NB4 (cell line): Measurements from ENCODE around the gene PTK6.

Source experiments
- MYC ChIP-seq: IDR thresholded peaks from 2 replicates; pipeline ENCODE4 v1.6.1; 2011; ENCODE audit warnings: low read depth, low read length
- POLR2A ChIP-seq: IDR thresholded peaks from 2 replicates; pipeline ENCODE4 v1.6.1; 2011; ENCODE audit warnings: mild to moderate bottlenecking; ENCODE audit not compliant: insufficient read length; ENCODE audit errors: extremely low read depth
- TF ChIP-seq, protein P1 (sequence below): IDR thresholded peaks from 2 replicates; pipeline ENCODE4 v1.6.1; 2011; ENCODE audit warnings: low read depth, low read length
- TF ChIP-seq, protein P2 (sequence below): IDR thresholded peaks from one replicate; pipeline ENCODE4 v1.5.1; 2012; ENCODE audit warnings: low read depth, low read length

GRCh38 chr20:63553933-63554290 is 16.7 kb upstream of the PTK6 start, which contains the start of gene FNDC11:
- TF ChIP-seq, protein P1, sequence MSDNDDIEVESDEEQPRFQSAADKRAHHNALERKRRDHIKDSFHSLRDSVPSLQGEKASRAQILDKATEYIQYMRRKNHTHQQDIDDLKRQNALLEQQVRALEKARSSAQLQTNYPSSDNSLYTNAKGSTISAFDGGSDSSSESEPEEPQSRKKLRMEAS, result no peak
- TF ChIP-seq, protein P2, sequence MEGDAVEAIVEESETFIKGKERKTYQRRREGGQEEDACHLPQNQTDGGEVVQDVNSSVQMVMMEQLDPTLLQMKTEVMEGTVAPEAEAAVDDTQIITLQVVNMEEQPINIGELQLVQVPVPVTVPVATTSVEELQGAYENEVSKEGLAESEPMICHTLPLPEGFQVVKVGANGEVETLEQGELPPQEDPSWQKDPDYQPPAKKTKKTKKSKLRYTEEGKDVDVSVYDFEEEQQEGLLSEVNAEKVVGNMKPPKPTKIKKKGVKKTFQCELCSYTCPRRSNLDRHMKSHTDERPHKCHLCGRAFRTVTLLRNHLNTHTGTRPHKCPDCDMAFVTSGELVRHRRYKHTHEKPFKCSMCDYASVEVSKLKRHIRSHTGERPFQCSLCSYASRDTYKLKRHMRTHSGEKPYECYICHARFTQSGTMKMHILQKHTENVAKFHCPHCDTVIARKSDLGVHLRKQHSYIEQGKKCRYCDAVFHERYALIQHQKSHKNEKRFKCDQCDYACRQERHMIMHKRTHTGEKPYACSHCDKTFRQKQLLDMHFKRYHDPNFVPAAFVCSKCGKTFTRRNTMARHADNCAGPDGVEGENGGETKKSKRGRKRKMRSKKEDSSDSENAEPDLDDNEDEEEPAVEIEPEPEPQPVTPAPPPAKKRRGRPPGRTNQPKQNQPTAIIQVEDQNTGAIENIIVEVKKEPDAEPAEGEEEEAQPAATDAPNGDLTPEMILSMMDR, result no peak
- TF ChIP-seq POLR2A, result no peak
- TF ChIP-seq MYC, result no peak
